Activated CD4-positive, alpha-beta T cell treated with anti-CD3 and anti-CD28 coated beads, Interleukin-2, amount 10 ng/mL, durations not matched to agents 7 days and 5 days (primary cell): Measurements from ENCODE around the gene SHOX. TPM values are rescaled to one million over a fixed set of nuclear protein-coding genes. Genes with fewer than 3 reads are reported as not detected.

Experiments
- CTCF ChIA-PET: fragments of 350-600 bp; sonication (Branson Sonifier 250); formaldehyde crosslinking; loops from one replicate; lab custom pipeline; 2021; ENCODE audit warnings: antibody characterized with exemption; lab: Charles Lee
- POLR2A ChIA-PET: fragments of 350-600 bp; sonication (Branson Sonifier 250); formaldehyde crosslinking; loops from one replicate; lab custom pipeline; 2021; ENCODE audit warnings: antibody characterized with exemption; lab: Charles Lee
- DNase-seq: peaks from one replicate; pipeline ENCODE4 v3.0.0-alpha.2; 2020
- H3K27ac Mint-ChIP-seq: one replicate; pipeline ENCODE4 v1.8.0; 2021; ENCODE audit warnings: mild to moderate bottlenecking, moderate library complexity, mixed read lengths
- H3K27me3 Mint-ChIP-seq: one replicate; pipeline ENCODE4 v1.8.0; 2021; ENCODE audit warnings: mixed read lengths
- H3K36me3 Mint-ChIP-seq: one replicate; pipeline ENCODE4 v1.8.0; 2021; ENCODE audit warnings: low read depth, mixed read lengths
- H3K4me1 Mint-ChIP-seq: one replicate; pipeline ENCODE4 v1.8.0; 2021; ENCODE audit warnings: mixed read lengths
- H3K4me3 Mint-ChIP-seq: one replicate; pipeline ENCODE4 v1.8.0; 2021; ENCODE audit warnings: mild to moderate bottlenecking, moderate library complexity, mixed read lengths
- H3K9me3 Mint-ChIP-seq: one replicate; pipeline ENCODE4 v1.8.0; 2021; ENCODE audit warnings: mixed read lengths
- total RNA-seq, 2 experiments: library from RNA; stranded (reverse); gene quantifications; one replicate each; pipeline ENCODE4 v1.2.3, GENCODE V29; 2021

The SHOX gene
- total RNA-seq, 2 experiments from 2014 or later = not detected

DNA sequence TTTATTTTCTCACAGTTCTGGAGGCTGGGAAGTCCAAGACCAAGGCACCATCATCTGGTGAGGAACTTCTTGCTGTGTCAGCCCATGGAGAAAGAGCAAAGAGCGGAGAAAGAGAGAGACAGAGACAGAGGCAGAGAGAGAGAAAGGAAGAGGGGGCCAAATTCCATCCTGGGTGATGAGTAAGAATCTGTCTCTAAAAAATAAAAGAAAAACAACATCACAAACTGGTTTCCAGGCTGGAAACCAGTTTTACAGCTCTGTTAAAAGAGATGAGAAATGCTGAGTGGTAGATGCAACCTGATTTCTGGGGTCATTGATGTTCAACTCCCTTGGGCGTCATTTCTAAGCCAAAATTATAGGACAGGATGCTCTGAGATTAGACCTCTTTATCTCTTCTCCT lies 72.9 kb downstream of the SHOX start:
- Mint-ChIP-seq H3K9me3 (peaks cover 8% of the 10 kb centered on the region), H3K36me3 (no peaks in the 10 kb centered on the region), H3K27ac (no peak overlapping the region), H3K4me1 (no peaks in the 10 kb centered on the region), H3K4me3 (no peak overlapping the region), H3K27me3 (no peaks in the 10 kb centered on the region)
- no peak for DNase-seq
- ChIA-PET CTCF (no interaction called here), POLR2A (no interaction called here)

DNA sequence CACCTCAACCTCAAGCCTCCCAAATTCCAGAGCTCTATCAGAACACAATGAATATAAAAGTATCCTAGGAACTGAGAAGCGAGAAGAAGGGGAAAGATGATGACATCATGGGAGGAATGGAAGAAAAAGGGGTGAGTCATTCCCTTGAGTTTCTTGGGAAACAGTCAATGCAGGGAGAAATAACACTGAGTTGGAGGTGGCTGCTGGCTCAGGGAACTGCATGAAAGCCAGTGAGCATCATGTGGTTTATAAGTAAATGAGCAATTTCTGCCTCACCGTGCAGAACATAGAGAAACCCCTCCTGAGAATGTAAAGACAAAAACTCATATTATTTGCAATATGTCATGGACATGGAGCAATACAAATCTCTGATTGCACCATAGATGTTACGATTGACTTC lies 73.3 kb downstream of the SHOX start:
- no peaks in the 10 kb centered on the region for H3K4me1 Mint-ChIP-seq
- no peak overlapping the region for H3K4me3 Mint-ChIP-seq
- peaks cover 8% of the 10 kb centered on the region for H3K9me3 Mint-ChIP-seq
- H3K27ac Mint-ChIP-seq = no peak overlapping the region
- no peaks in the 10 kb centered on the region for H3K36me3 Mint-ChIP-seq
- ChIA-PET POLR2A (no interaction called here), CTCF (no interaction called here)
- H3K27me3 Mint-ChIP-seq = no peaks in the 10 kb centered on the region
- DNase-seq = no peak

Other genes with a start within 250 kb of the SHOX start
- gene PPP2R3B, start 243.9 kb upstream of the SHOX start, total RNA-seq = 10 to 100 TPM; 30.6 to 33.8 TPM